NCI-H2107 treated with DMSO at 0.1 percent for 48 hours (cell line): ENCODE data around the gene SPARCL1.

ENCODE experiments used
- DNase-seq: peaks from one replicate; lab custom pipeline; 2025; ENCODE audit not compliant: unreplicated experiment; lab: John Stamatoyannopoulos, UW

SPARCL1 gene

GRCh38 chr4:87541956-87542709, 13.0 kb upstream of the SPARCL1 start:
- no peak for DNase-seq

- DNase-seq: no peak
Measured at GRCh38 chr4:87541521-87541920, 12.3 kb upstream of the SPARCL1 start.

DNA sequence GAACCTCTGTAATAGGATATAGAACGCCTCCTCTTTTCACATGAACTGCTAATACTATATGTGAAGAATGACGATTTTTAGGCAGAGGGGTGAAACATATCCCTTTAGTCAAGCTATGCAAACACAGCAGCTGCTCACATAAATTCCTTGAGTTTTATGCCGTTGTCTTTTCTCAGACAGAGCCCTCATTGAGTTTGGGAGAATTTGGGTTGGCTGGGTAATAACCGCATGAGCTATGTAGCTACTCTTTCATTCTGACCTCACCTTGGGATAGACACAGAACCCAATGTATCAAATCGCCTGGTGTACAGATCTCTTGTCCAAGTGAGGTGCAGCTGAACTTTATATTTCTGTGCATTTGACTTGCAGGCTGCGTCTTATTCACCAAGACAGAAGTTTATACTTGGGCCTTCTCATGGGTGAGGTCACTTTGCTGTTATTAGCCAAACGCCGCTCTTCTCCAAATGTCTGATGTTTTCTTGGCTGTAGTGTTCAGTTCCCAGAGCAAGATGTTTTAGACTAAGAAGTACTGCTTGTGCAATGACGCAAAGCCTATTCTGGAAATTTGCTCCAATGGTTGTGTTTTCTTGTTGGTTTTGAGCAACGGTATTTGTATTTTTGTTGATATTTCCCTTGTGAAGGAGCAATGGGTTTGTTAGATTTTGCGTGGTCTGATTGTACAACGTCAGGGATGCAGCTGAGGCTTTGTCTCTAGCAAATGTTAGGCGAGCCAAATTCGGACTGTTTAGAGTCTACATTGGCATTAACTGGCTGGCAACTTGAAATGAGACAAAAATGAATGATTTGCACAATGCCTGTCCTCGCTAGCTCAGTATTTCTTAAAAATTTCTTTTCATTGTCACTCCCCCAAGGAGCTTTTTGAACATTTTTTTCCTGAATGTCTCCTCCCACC, 11.2 kb upstream of the SPARCL1 start:
- no peak for DNase-seq

- no peak for DNase-seq
Measured at GRCh38 chr4:87532907-87533306, 3.7 kb upstream of the SPARCL1 start.

DNA sequence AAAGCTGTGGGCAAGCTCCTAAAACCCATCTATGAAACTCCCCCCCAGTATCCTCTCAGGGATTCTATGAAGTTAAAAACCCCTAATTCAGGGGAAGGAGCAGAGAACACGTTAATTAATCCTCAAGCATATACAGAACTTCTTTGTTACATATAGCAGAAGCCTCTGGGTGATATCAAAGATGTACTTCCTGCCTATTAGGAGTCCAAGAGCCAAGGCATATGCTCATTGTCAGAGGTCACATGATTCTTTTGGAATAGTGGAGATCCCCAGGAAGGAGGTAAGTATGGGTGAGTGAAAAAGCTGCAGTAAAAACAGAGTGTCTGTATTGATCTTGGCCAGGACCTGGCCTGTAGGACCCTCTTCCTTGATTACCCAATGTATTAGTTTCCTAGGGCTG, 2.9 kb upstream of the SPARCL1 start:
- DNase-seq: no peak

GRCh38 chr4:87531621-87532020, 2.4 kb upstream of the SPARCL1 start:
- no peak for DNase-seq

DNA sequence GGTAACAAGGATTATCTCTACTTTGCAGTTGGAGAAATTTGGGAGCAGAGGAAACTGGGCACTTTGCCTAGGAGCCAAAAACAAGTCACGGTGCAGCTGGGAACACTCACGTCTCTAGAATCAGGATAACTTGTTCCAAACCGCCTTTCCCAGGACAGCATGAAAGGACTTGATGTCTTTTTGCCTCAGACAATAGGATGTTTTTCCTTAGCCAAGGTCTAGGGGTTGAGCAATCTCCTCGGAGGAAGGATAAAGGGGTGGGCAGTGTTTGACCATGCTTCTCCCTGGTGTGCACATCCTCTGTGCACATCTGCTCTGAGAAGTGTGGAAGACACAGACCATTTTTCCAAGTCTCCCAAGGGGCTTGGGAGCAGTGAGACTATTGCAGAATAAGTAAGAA, 1.7 kb upstream of the SPARCL1 start:
- DNase-seq: no peak

- no peak for DNase-seq
Measured at GRCh38 chr4:87530229-87530628, 1.1 kb upstream of the SPARCL1 start.

GRCh38 chr4:87527431-87528220, 1.6 kb downstream of the SPARCL1 start:
- no peak for DNase-seq

GRCh38 chr4:87525636-87526295, 3.4 kb downstream of the SPARCL1 start:
- no peak for DNase-seq

- no peak for DNase-seq
Measured at GRCh38 chr4:87524456-87524855, 4.7 kb downstream of the SPARCL1 start.

DNA sequence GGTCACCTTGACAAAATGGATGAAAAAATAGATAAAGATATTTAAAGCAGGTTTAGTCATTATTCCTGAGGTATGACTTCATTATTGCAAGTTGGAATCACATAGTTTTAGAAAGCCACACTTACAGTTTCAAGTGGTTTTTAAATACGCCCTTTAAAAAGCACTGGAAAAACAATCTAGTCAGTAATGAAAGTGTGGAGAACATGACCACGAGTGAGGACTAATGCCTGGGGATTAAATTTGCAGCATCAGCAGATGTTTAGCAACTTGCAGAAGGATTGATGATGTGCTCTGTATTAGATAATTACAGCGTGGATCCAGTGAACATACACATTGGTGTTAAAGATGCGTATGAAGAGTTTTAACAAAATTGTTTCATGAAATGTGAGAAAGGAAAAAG, 5.9 kb downstream of the SPARCL1 start:
- DNase-seq: peak; percentile 8

DNA sequence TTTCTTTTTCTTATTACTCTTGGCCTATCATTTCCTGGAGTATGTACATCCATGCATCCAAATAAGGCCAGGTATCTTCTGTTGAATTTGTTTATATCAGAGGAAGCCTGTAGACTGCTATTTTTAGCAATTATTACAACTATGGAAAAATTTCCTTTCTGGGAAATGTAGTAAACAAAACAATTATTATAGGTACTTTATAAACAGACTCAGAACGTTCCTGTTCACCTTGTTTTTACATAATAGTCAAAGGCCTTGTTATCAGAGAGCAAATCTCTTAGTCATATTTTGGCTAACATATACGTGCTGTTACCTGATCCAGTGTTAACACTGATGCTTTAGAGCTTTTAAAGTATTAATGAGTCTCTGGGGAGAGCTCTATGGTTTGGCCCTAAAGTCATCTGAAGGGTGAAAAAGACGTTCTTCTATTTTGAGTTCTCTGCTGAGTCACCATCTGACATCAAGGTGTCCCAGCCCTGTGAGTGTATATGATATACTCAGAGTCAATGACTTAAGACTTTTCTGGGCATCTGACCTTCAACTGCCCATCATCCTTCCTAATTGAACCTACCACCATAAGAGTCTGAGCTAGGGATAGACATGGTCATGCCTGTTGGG, 7.3 kb downstream of the SPARCL1 start:
- DNase-seq: peak; percentile 65

GRCh38 chr4:87521319-87521718, 7.9 kb downstream of the SPARCL1 start:
- no peak for DNase-seq

GRCh38 chr4:87517621-87518020, 11.6 kb downstream of the SPARCL1 start:
- no peak for DNase-seq

- DNase-seq: no peak
Measured at GRCh38 chr4:87516683-87517082, 12.5 kb downstream of the SPARCL1 start.

GRCh38 chr4:87512400-87512799, 16.8 kb downstream of the SPARCL1 start:
- no peak for DNase-seq

- no peak for DNase-seq
Measured at GRCh38 chr4:87511500-87511899, 17.7 kb downstream of the SPARCL1 start.

DNA sequence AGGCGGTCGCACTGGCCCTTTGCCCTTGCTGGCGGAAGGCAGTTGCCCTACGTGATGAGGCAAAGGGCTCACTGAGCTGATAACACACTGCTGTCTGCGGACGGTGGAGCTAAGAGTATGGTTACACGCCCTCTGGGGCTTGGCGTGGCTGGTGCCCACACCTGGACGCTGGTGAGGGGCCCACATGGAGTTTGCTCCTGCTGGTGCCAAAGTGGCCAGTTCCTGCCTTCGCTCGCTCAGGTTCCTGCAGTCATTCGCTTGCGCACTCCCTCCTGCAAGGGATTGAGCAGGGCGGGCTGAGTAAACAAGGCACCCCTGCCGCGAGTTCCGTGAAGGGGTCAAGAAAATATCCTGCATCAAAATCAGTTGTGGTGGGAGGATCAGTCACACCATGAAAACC, 18.4 kb downstream of the SPARCL1 start:
- DNase-seq: no peak

- no peak for DNase-seq
Measured at GRCh38 chr4:87506974-87507701, 22.0 kb downstream of the SPARCL1 start.
